Endothelial cell of umbilical vein (primary cell): Measurements from ENCODE around the gene ZBTB7A. TPM values are rescaled to one million over a fixed set of nuclear protein-coding genes. Genes with fewer than 3 reads are reported as not detected.

Experiments used
- BruUV-seq: library from RNA; stranded (reverse); fragments of 400-500 nt; replicated peaks from 2 replicates; lab custom pipeline; 2021; lab: Mats Ljungman, UMichigan
- CTCF ChIA-PET: fragments of 300-600, 350-600 bp; sonication (Branson Sonifier 250); formaldehyde crosslinking; loops from one replicate; lab custom pipeline; 2021; ENCODE audit warnings: antibody characterized with exemption, inconsistent platforms; lab: Charles Lee
- POLR2A ChIA-PET: fragments of 300-600, 350-600 bp; sonication (Branson Sonifier 250); formaldehyde crosslinking; loops from one replicate; lab custom pipeline; 2021; ENCODE audit warnings: antibody characterized with exemption, inconsistent platforms; lab: Charles Lee
- DNase-seq: peaks from one replicate; pipeline ENCODE4 v3.0.0-alpha.2; 2011; ENCODE audit warnings: low read depth, low spot score
- FAIRE-seq: peaks from 2 replicates; lab custom pipeline; 2011; peaks lifted over from hg19 to GRCh38; lab: Jason Lieb, UNC
- H2AFZ ChIP-seq: 2 replicates; pipeline ENCODE4 v1.6.0; 2012; ENCODE audit warnings: low read depth, low read length, control low read depth, inconsistent platforms
- H3K27ac ChIP-seq: 2 replicates; pipeline ENCODE4 v1.5.1; 2011; ENCODE audit warnings: low read depth, mild to moderate bottlenecking, control low read depth, low read length, moderate library complexity; ENCODE audit not compliant: insufficient read depth
- H3K27me3 ChIP-seq, 2 experiments: 2 replicates each; pipeline versions ENCODE4 v1.6.0 to v1.6.1; 2011; ENCODE audit warnings: low read length in 2 of 2, mixed read lengths in 1 of 2; ENCODE audit not compliant: control insufficient read depth in 2 of 2, insufficient read depth in 2 of 2
- H3K36me3 ChIP-seq, 2 experiments: 2 replicates in 1 of 2; 3 replicates in 1 of 2; pipeline ENCODE4 v1.5.1; 2011; ENCODE audit warnings: low read length in 2 of 2, mild to moderate bottlenecking in 1 of 2, moderate library complexity in 1 of 2; ENCODE audit not compliant: control insufficient read depth in 2 of 2, insufficient read depth in 2 of 2; ENCODE audit errors: extremely low read depth in 1 of 2
- H3K4me1 ChIP-seq: 3 replicates; pipeline ENCODE4 v1.5.1; 2011; ENCODE audit warnings: mild to moderate bottlenecking, low read length; ENCODE audit not compliant: control insufficient read depth, insufficient read depth; ENCODE audit errors: extremely low read depth
- H3K4me2 ChIP-seq: 2 replicates; pipeline ENCODE4 v1.6.1; 2011; ENCODE audit warnings: low read length, control low read depth, mixed read lengths; ENCODE audit not compliant: insufficient read depth
- H3K4me3 ChIP-seq, 3 experiments: fragments of 200-600 bp in 1 of 3; sonication (generic), shearing (Covaris generic) in 1 of 3; replicated peaks in 1 of 3; 2 replicates each; pipeline ENCODE4 v1.5.1; 2011 to 2016; ENCODE audit warnings: control low read depth in 3 of 3, low read length in 3 of 3, mild to moderate bottlenecking in 2 of 3, inconsistent platforms in 1 of 3, low read depth in 1 of 3, moderate library complexity in 1 of 3; ENCODE audit not compliant: insufficient read depth in 1 of 3
- H3K79me2 ChIP-seq: 2 replicates; pipeline ENCODE4 v1.6.0; 2012; ENCODE audit warnings: low read length, inconsistent platforms; ENCODE audit not compliant: control insufficient read depth, insufficient read depth
- H3K9ac ChIP-seq: replicated peaks from 2 replicates; pipeline ENCODE3; 2011; ENCODE audit warnings: low read length, control low read depth; ENCODE audit not compliant: insufficient read depth; ENCODE audit errors: extremely low read depth
- H3K9me1 ChIP-seq: replicated peaks from 3 replicates; pipeline ENCODE4 v1.6.0; 2011; ENCODE audit warnings: mild to moderate bottlenecking, low read length; ENCODE audit not compliant: control insufficient read depth, insufficient read depth; ENCODE audit errors: extremely low read depth
- H3K9me3 ChIP-seq: replicated peaks from 2 replicates; pipeline ENCODE4 v1.5.1; 2012; ENCODE audit warnings: low read length, inconsistent platforms; ENCODE audit not compliant: control insufficient read depth, insufficient read depth
- H4K20me1 ChIP-seq: replicated peaks from 2 replicates; pipeline ENCODE3; 2011; ENCODE audit warnings: mild to moderate bottlenecking, low read length; ENCODE audit not compliant: control insufficient read depth, insufficient read depth; ENCODE audit errors: extremely low read depth
- EZH2 ChIP-seq: IDR thresholded peaks from 2 replicates; pipeline ENCODE4 v1.6.1; 2012; ENCODE audit warnings: borderline replicate concordance, low read depth, mild to moderate bottlenecking, moderate library complexity, low read length, inconsistent platforms; ENCODE audit not compliant: severe bottlenecking
- FOS ChIP-seq: IDR thresholded peaks from 2 replicates; pipeline ENCODE4 v1.6.1; 2011; ENCODE audit warnings: mild to moderate bottlenecking, low read length, moderate library complexity, borderline replicate concordance; ENCODE audit not compliant: insufficient read depth
- GATA2 ChIP-seq: IDR thresholded peaks from 2 replicates; pipeline ENCODE4 v1.7.0; 2011; ENCODE audit warnings: low read depth, mild to moderate bottlenecking, moderate library complexity, mixed read lengths, low read length; ENCODE audit not compliant: insufficient read length, insufficient read depth
- JUN ChIP-seq: IDR thresholded peaks from 2 replicates; pipeline ENCODE4 v1.6.1; 2011; ENCODE audit warnings: borderline replicate concordance, low read depth; ENCODE audit not compliant: insufficient read length, insufficient read depth
- MYC ChIP-seq: IDR thresholded peaks from one replicate; pipeline ENCODE4 v1.6.1; 2011; ENCODE audit warnings: mild to moderate bottlenecking, low read depth, low read length
- POLR2A ChIP-seq: IDR thresholded peaks from 2 replicates; pipeline ENCODE4 v1.6.1; 2012; ENCODE audit warnings: low read depth, mild to moderate bottlenecking, control low read depth, low read length
- POLR2AphosphoS5 ChIP-seq: IDR thresholded peaks from 2 replicates; pipeline ENCODE4 v1.6.1; 2012; ENCODE audit warnings: low read depth, mild to moderate bottlenecking, control low read depth, low read length, moderate library complexity; ENCODE audit not compliant: insufficient read depth
- dilution Hi-C: fragments of 300-500 bp; cut with MboI; formaldehyde crosslinking; loops from one replicate; pipeline ENCODE4 v1.15.0; 2019; ENCODE audit warnings: low sequenced_read_pairs; ENCODE audit not compliant: extremely low pct_ligation_motif_present
- intact Hi-C: fragments of 100-400 bp; cut with micrococcal nuclease; formaldehyde crosslinking; loops from one replicate; pipeline ENCODE4 v1.10.0; 2022
- polyA plus RNA-seq, 4 experiments: library from polyadenylated mRNA; depleted of rRNA in 3 of 4; stranded (reverse) in 3 of 4; unstranded in 1 of 4; fragments of >200 nt; gene quantifications; 2 replicates each; pipeline versions ENCODE4 v1.2.1 to v1.2.3, GENCODE V29; 2011 to 2012; ENCODE audit warnings: missing spikeins in 1 of 4
- total RNA-seq: library from RNA; stranded (reverse); gene quantifications from 2 replicates; pipeline ENCODE4 v1.2.3, GENCODE V29; 2021
- TF ChIP-seq, protein P1 (sequence below): IDR thresholded peaks from 2 replicates; pipeline ENCODE4 v1.6.1; 2011; ENCODE audit not compliant: insufficient read depth, insufficient read length
- TF ChIP-seq, protein P2 (sequence below), 2 donors: IDR thresholded peaks; 1 replicate in 1 of 2; 2 replicates in 1 of 2; pipeline ENCODE4 v1.5.1; 2011; ENCODE audit warnings: low read length in 2 of 2, mild to moderate bottlenecking in 2 of 2, moderate library complexity in 2 of 2, control low read depth in 1 of 2, inconsistent platforms in 1 of 2, low read depth in 1 of 2; ENCODE audit not compliant: insufficient read depth in 1 of 2; ENCODE audit errors: extremely low read depth in 1 of 2

Gene ZBTB7A
- total and polyA plus RNA-seq, 2 donors (not counting 3 experiments of a cell fraction or from before 2014, with no cell fraction given) = 8.2 to 29.0 TPM

DNA sequence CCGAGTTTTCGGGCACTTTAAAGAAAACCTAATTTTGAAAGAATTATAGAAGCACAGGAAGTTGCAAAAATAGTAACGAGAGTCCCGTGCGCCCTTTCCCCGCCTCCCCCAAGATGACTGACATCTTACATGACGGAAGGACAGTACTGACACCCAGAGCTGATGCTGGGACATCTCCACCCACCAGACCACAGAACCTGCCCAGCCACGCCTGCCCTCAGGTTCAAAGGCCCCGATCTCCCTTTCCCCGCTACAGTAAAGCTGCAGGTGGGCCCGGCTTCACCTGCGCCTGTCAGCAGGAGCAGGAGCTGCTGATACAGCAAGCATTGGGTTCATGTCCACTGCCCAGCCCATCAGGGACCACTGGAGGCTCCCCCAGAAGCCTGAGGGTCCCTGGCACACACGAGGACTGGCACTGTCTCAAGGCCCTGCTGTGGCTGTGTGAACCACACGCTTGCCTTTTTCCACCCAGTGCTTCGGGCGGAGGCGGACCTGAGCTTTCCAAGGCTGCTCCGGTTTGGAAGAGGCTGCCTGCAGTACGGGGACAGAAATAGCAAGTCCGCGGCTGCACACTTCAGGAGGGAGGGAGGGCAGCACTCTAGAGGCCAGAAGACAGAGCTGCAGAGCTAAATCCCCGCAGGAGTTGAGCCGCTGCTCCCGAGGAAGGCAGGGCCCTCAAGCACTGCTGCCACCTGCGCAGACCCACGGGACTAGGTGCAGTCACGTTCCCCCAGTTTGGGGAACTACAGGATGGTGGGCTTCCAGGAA lies 48.5 kb upstream of the ZBTB7A start:
- Histone ChIP-seq H3K9me3 (no peaks in the 10 kb centered on the region), H3K4me2 (no peak overlapping the region), H3K36me3 (peaks cover 2 to 49% of the 10 kb centered on the region in 2 experiments), H3K9me1 (no peaks in the 10 kb centered on the region), H3K79me2 (peaks cover 13% of the 10 kb centered on the region), H3K4me1 (no peaks in the 10 kb centered on the region), H3K27ac (no peak overlapping the region), H3K27me3 (no peaks in the 10 kb centered on the region), H2AFZ (no peak overlapping the region), H4K20me1 (no peaks in the 10 kb centered on the region), H3K4me3 (no peak overlapping the region), H3K9ac (no peak overlapping the region)
- no peak for DNase-seq
- dilution Hi-C loops (no loop called here), intact Hi-C loops (no loop called here)
- TF ChIP-seq JUN (no peak), POLR2A (no peak), FOS (no peak), POLR2AphosphoS5 (no peak), MYC (no peak), EZH2 (no peak), GATA2 (no peak)
- TF ChIP-seq, protein P1, sequence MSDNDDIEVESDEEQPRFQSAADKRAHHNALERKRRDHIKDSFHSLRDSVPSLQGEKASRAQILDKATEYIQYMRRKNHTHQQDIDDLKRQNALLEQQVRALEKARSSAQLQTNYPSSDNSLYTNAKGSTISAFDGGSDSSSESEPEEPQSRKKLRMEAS = no peak
- TF ChIP-seq, protein P2, sequence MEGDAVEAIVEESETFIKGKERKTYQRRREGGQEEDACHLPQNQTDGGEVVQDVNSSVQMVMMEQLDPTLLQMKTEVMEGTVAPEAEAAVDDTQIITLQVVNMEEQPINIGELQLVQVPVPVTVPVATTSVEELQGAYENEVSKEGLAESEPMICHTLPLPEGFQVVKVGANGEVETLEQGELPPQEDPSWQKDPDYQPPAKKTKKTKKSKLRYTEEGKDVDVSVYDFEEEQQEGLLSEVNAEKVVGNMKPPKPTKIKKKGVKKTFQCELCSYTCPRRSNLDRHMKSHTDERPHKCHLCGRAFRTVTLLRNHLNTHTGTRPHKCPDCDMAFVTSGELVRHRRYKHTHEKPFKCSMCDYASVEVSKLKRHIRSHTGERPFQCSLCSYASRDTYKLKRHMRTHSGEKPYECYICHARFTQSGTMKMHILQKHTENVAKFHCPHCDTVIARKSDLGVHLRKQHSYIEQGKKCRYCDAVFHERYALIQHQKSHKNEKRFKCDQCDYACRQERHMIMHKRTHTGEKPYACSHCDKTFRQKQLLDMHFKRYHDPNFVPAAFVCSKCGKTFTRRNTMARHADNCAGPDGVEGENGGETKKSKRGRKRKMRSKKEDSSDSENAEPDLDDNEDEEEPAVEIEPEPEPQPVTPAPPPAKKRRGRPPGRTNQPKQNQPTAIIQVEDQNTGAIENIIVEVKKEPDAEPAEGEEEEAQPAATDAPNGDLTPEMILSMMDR (IDR thresholded peaks at IDR 0.05; ENCODE audit: extremely low read depth in 1 of 2, insufficient read depth in 1 of 2, low read depth in 1 of 2, low read length in 2 of 2) = no peak
- no peak for FAIRE-seq
- ChIA-PET POLR2A (no interaction called here), CTCF (interaction anchor here (2.8 kb wide), 1 partner anchor 25 kb away, joined by 10 read pairs; no protein-coding TSS in a partner anchor)
- BruUV-seq = no TSS peak
